Gastrocnemius medialis (tissue), 4 donors: Measurements from ENCODE around the gene GALNT13. TPM values are rescaled to one million over a fixed set of nuclear protein-coding genes. Genes with fewer than 3 reads are reported as not detected.

ENCODE experiments used
- ATAC-seq, 2 donors: fragments of 150-250 bp; one replicate each; pipeline ENCODE4 v1.9.1; 2016
- DNase-seq, 2 donors: peaks; one replicate each; pipeline ENCODE4 v3.0.0-alpha.2; 2019
- H3K27ac ChIP-seq, 4 donors: fragments of 200-600 bp; sonication (generic); 1 replicate in 1 of 4; 2 replicates in 3 of 4; pipeline ENCODE4 v1.5.1; 2016 to 2018; ENCODE audit warnings: mild to moderate bottlenecking in 2 of 4, moderate library complexity in 1 of 4
- H3K27me3 ChIP-seq, 3 donors: fragments of 200-600 bp; sonication (generic) in 2 of 3; 1 replicate in 1 of 3; 2 replicates in 2 of 3; pipeline versions ENCODE4 v1.5.1 to v1.6.0; 2016 to 2019; ENCODE audit warnings: mild to moderate bottlenecking in 1 of 3, moderate library complexity in 1 of 3
- H3K36me3 ChIP-seq, 2 donors: fragments of 200-600 bp; sonication (generic) in 1 of 2; one replicate each; pipeline ENCODE4 v1.5.1; 2017 to 2018
- H3K4me1 ChIP-seq, 2 donors: fragments of 200-600 bp; sonication (generic) in 1 of 2; one replicate each; pipeline ENCODE4 v1.5.1; 2016 to 2017; ENCODE audit warnings: mild to moderate bottlenecking in 2 of 2
- H3K4me3 ChIP-seq, 4 donors: fragments of 200-600 bp; sonication (generic) in 3 of 4; 1 replicate in 1 of 4; 2 replicates in 3 of 4; pipeline ENCODE4 v1.5.1; 2016 to 2019; ENCODE audit warnings: mild to moderate bottlenecking in 2 of 4
- H3K9me3 ChIP-seq, 3 donors: fragments of 200-600 bp; sonication (generic) in 2 of 3; 1 replicate in 1 of 3; 2 replicates in 2 of 3; pipeline ENCODE4 v1.5.1; 2016 to 2019
- POLR2A ChIP-seq, 2 donors: fragments of 450-650 bp; IDR thresholded peaks; one replicate each; pipeline ENCODE4 v1.6.1; 2017; ENCODE audit warnings: antibody characterized with exemption in 2 of 2, mild to moderate bottlenecking in 2 of 2, moderate library complexity in 2 of 2
- in situ Hi-C, 4 donors: fragments of 200-750 bp; cut with MboI; loops; one replicate each; pipeline versions ENCODE4 v1.15.0 to v1.8.0; 2017; ENCODE audit warnings: low sequenced_read_pairs in 4 of 4
- intact Hi-C: fragments of 100-400 bp; cut with DNase I; formaldehyde crosslinking; loops from one replicate; pipeline ENCODE4 v1.15.1; 2023; ENCODE audit warnings: low total_unique reads
- total RNA-seq, 4 donors: library from RNA; depleted of rRNA; stranded (reverse); fragments of >200 nt; gene quantifications; one replicate each; pipeline versions ENCODE4 v1.1.0 to v1.2.3, GENCODE V29; 2016
- TF ChIP-seq, protein P1 (sequence below), 5 experiments: fragments of 450-650 bp in 3 of 5; fragments of 200-600 bp in 2 of 5; sonication (generic) in 2 of 5; IDR thresholded peaks in 4 of 5; conservative IDR thresholded peaks in 1 of 5; 1 replicate in 4 of 5; 2 replicates in 1 of 5; pipeline ENCODE4 v1.5.1; 2016 to 2019; ENCODE audit warnings: antibody characterized with exemption in 5 of 5, mild to moderate bottlenecking in 3 of 5, moderate library complexity in 3 of 5

GALNT13 gene
- total RNA-seq, 4 donors from 2014 or later = 0.10 TPM; not detected in 3

DNA sequence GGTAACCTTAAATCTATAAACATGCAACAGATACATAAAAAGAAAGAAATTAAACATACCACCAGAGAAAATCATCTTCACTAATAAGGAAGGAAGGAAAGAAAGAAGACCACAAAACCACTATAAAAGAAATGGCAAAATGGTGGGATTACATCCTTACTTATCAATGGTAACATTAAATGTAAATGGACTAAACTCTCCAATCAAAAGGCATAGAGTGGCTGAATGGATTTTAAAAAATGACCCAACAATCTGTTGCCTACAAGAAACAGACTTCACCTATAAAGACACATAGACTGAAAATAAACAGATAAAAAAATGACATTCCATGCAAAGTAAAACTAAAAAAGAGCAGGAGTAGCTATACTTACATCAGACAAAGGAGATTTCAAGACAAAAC, 195.4 kb downstream of the GALNT13 start:
- no peaks in the 10 kb centered on the region for H3K27me3 ChIP-seq
- no peaks in the 10 kb centered on the region for H3K36me3 ChIP-seq
- intact Hi-C loops = no loop called here
- no peak overlapping the region for H3K4me3 ChIP-seq
- in situ Hi-C loops = no loop called here
- DNase-seq = no peak
- no peak for TF ChIP-seq POLR2A (IDR thresholded peaks at IDR 0.05)
- TF ChIP-seq, protein P1, sequence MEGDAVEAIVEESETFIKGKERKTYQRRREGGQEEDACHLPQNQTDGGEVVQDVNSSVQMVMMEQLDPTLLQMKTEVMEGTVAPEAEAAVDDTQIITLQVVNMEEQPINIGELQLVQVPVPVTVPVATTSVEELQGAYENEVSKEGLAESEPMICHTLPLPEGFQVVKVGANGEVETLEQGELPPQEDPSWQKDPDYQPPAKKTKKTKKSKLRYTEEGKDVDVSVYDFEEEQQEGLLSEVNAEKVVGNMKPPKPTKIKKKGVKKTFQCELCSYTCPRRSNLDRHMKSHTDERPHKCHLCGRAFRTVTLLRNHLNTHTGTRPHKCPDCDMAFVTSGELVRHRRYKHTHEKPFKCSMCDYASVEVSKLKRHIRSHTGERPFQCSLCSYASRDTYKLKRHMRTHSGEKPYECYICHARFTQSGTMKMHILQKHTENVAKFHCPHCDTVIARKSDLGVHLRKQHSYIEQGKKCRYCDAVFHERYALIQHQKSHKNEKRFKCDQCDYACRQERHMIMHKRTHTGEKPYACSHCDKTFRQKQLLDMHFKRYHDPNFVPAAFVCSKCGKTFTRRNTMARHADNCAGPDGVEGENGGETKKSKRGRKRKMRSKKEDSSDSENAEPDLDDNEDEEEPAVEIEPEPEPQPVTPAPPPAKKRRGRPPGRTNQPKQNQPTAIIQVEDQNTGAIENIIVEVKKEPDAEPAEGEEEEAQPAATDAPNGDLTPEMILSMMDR (IDR thresholded peaks at IDR 0.05 in 4 of 5, conservative IDR thresholded peaks at IDR 0.05 in 1 of 5) = no peak
- H3K9me3 ChIP-seq = no peaks in the 10 kb centered on the region
- no peaks in the 10 kb centered on the region for H3K4me1 ChIP-seq
- H3K27ac ChIP-seq = no peak overlapping the region
- no peak for ATAC-seq

DNA sequence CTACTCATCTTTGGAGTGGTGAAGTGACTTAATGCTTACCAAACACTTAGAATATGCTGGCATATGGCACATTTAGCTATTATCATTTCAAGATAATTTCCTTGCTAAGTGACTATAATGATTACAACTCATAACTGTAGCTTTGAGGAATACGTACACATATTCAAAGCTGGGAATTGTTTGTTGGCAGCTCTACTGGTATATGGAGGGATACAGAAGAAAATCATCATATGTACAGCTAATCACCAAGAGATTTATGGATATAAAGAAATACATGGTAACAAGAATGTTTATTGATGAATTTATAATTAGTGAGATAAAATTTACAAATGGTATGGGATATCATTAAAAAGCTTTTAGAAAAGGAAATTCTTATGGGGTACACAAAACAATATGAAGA, 207.2 kb downstream of the GALNT13 start:
- Histone ChIP-seq H3K27me3 (no peaks in the 10 kb centered on the region), H3K4me1 (no peaks in the 10 kb centered on the region), H3K9me3 (no peaks in the 10 kb centered on the region), H3K4me3 (no peak overlapping the region), H3K36me3 (no peaks in the 10 kb centered on the region), H3K27ac (no peak overlapping the region)
- no peak for DNase-seq
- TF ChIP-seq POLR2A (IDR thresholded peaks at IDR 0.05) = no peak
- TF ChIP-seq, protein P1 (IDR thresholded peaks at IDR 0.05 in 4 of 5, conservative IDR thresholded peaks at IDR 0.05 in 1 of 5) = no peak
- intact Hi-C loops = no loop called here
- ATAC-seq = no peak
- in situ Hi-C loops = no loop called here

DNA sequence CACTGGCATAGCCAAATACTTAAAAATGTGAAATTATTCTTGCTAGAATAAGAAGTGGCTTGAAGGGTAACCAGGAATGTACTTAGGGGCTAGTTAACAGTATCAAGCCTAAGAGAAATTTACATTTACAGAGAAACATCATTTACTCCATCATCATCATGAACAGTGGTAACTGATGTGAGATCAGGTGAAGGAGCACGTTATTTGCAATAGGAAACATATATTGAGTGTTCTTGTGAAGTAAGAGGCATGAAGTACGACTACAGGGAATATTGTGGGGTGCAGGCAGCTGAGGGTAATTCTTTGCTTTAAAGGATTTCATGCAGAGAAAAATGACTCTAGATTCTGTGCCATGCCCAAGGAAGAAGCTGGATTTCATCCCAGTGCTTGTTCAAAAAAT, 220.8 kb downstream of the GALNT13 start:
- DNase-seq = no peak
- H3K27me3 ChIP-seq = no peaks in the 10 kb centered on the region
- H3K9me3 ChIP-seq = no peaks in the 10 kb centered on the region
- no peak for ATAC-seq
- in situ Hi-C loops = no loop called here
- H3K36me3 ChIP-seq = no peaks in the 10 kb centered on the region
- H3K4me1 ChIP-seq = no peaks in the 10 kb centered on the region
- H3K27ac ChIP-seq = no peak overlapping the region
- intact Hi-C loops = no loop called here
- H3K4me3 ChIP-seq = no peak overlapping the region
- TF ChIP-seq, protein P1 (IDR thresholded peaks at IDR 0.05 in 4 of 5, conservative IDR thresholded peaks at IDR 0.05 in 1 of 5) = no peak
- no peak for TF ChIP-seq POLR2A (IDR thresholded peaks at IDR 0.05)

DNA sequence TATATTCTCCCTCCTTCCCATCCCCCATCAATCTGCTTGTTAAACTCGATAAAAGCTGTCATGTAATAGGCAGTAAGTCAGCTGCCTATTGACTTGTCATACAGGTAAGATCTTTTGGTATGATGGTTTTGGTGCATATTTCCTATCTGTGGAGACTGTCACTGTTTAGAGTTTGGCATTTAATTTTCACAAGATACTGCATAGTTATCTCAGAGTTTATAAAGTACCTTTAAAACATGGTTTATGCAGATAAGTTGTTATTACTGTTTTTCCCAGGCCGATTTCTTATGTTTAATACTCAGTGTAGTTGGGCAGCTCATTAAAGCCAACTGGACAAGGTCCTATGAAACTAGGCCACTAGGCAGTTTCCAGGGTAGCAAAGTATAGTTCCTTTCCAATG, 222.1 kb downstream of the GALNT13 start:
- ATAC-seq (no peak), DNase-seq (no peak)
- intact Hi-C loops (no loop called here), in situ Hi-C loops (no loop called here)
- H3K4me1 ChIP-seq = no peaks in the 10 kb centered on the region
- no peaks in the 10 kb centered on the region for H3K36me3 ChIP-seq
- no peak overlapping the region for H3K27ac ChIP-seq
- no peak overlapping the region for H3K4me3 ChIP-seq
- TF ChIP-seq, protein P1 (IDR thresholded peaks at IDR 0.05 in 4 of 5, conservative IDR thresholded peaks at IDR 0.05 in 1 of 5) = no peak
- no peak for TF ChIP-seq POLR2A (IDR thresholded peaks at IDR 0.05)
- H3K9me3 ChIP-seq = no peaks in the 10 kb centered on the region
- H3K27me3 ChIP-seq = no peaks in the 10 kb centered on the region

DNA sequence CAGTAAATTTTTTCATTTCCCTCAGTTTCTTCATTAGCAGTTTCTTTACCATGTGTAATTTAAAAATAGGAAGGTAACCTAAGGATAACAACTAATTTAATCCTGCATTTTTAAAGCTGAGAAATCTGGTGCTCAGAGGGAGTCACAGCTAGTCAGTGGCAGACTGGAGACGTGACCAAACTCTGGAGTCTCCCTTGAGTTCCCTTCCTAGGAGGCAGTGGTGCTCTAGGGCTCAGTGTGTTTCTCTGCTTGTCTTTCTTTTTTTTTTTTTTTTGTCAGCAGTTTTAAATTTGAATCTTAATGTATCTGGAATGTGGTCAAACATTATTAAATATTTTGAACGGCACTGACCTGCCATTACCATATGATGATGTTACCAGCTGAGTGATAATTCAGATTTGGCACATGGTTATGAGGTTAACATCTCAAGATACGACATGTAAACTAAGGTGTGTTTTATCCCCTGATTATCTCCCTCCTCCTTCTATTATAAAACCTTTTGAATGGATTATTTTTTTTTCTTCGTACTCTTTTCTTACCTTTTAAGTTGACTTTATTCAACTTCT, 226.2 kb downstream of the GALNT13 start:
- ATAC-seq (no peak), DNase-seq (no peak)
- no peaks in the 10 kb centered on the region for H3K9me3 ChIP-seq
- H3K4me3 ChIP-seq = no peak overlapping the region
- H3K36me3 ChIP-seq = no peaks in the 10 kb centered on the region
- intact Hi-C loops (no loop called here), in situ Hi-C loops (no loop called here)
- no peaks in the 10 kb centered on the region for H3K27me3 ChIP-seq
- H3K4me1 ChIP-seq = no peaks in the 10 kb centered on the region
- no peak overlapping the region for H3K27ac ChIP-seq
- TF ChIP-seq, protein P1 (IDR thresholded peaks at IDR 0.05 in 4 of 5, conservative IDR thresholded peaks at IDR 0.05 in 1 of 5) = no peak
- TF ChIP-seq POLR2A (IDR thresholded peaks at IDR 0.05) = no peak
